Loucy (cell line): ENCODE data around the gene AHNAK.

ENCODE experiments used
- H2AFZ ChIP-seq: fragments of 200-600 bp; sonication (generic); 2 replicates; pipeline ENCODE4 v1.6.0; 2016; ENCODE audit warnings: antibody characterized with exemption, mild to moderate bottlenecking, low read length, moderate library complexity
- H3F3A ChIP-seq: fragments of 200-600 bp; 2 replicates; pipeline ENCODE4 v1.6.0; 2016; ENCODE audit warnings: antibody characterized with exemption, low read depth, mild to moderate bottlenecking
- H3K27me3 ChIP-seq: fragments of 200-600 bp; sonication (generic); 2 replicates; pipeline ENCODE4 v1.6.1; 2014; ENCODE audit warnings: low read length, mild to moderate bottlenecking; ENCODE audit not compliant: insufficient read depth, poor library complexity, severe bottlenecking
- H3K36me3 ChIP-seq: fragments of 200-600 bp; sonication (generic); 2 replicates; pipeline ENCODE4 v1.6.1; 2016; ENCODE audit warnings: low read length; ENCODE audit not compliant: insufficient read depth
- H3K4me1 ChIP-seq: fragments of 200-600 bp; sonication (generic); 2 replicates; pipeline ENCODE4 v1.5.1; 2014; ENCODE audit warnings: low read length, mild to moderate bottlenecking; ENCODE audit not compliant: insufficient read depth, poor library complexity, severe bottlenecking
- H3K4me2 ChIP-seq: fragments of 200-600 bp; sonication (generic); 2 replicates; pipeline ENCODE4 v1.6.0; 2014; ENCODE audit warnings: antibody characterized with exemption, low read length, low read depth, mild to moderate bottlenecking; ENCODE audit not compliant: poor library complexity, severe bottlenecking
- H3K4me3 ChIP-seq: fragments of 200-600 bp; sonication (generic); 2 replicates; pipeline ENCODE4 v1.5.1; 2014; ENCODE audit warnings: low read length, mild to moderate bottlenecking, mixed read lengths; ENCODE audit not compliant: poor library complexity, severe bottlenecking
- H3K79me2 ChIP-seq: fragments of 200-600 bp; sonication (generic); 2 replicates; pipeline ENCODE4 v1.6.1; 2014; ENCODE audit warnings: low read length; ENCODE audit not compliant: insufficient read depth
- H3K9ac ChIP-seq: fragments of 200-600 bp; sonication (generic); 2 replicates; pipeline ENCODE4 v1.6.0; 2014; ENCODE audit warnings: mild to moderate bottlenecking, low read depth, low read length, moderate library complexity; ENCODE audit not compliant: poor library complexity, severe bottlenecking
- H3K9me2 ChIP-seq: fragments of 200-600 bp; sonication (generic); replicated peaks from 2 replicates; pipeline ENCODE4 v1.6.1; 2016; ENCODE audit warnings: low read depth, low read length, mixed read lengths
- H3K9me3 ChIP-seq: fragments of 200-600 bp; sonication (generic); 2 replicates; pipeline ENCODE4 v1.6.1; 2014; ENCODE audit warnings: mild to moderate bottlenecking, antibody characterized with exemption, low read length, low read depth; ENCODE audit not compliant: insufficient read depth
- H4K20me1 ChIP-seq: fragments of 200-600 bp; sonication (generic); 2 replicates; pipeline ENCODE4 v1.6.0; 2014; ENCODE audit warnings: antibody characterized with exemption, low read length, mild to moderate bottlenecking; ENCODE audit not compliant: insufficient read depth, poor library complexity, severe bottlenecking
- EZH2phosphoT487 ChIP-seq: fragments of 200-600 bp; IDR thresholded peaks from 2 replicates; pipeline ENCODE4 v1.6.1; 2018; ENCODE audit warnings: antibody characterized with exemption, mild to moderate bottlenecking, moderate library complexity, borderline replicate concordance
- TF ChIP-seq, protein P1 (sequence below): fragments of 200-600 bp; sonication (generic); conservative IDR thresholded peaks from 2 replicates; pipeline ENCODE4 v1.5.1; 2014; ENCODE audit warnings: mild to moderate bottlenecking, antibody characterized with exemption, low read length

AHNAK gene

GRCh38 chr11:62508336-62509058 lies 38.1 kb downstream of the AHNAK start:
- H3K27me3 ChIP-seq, result no peaks in the 10 kb centered on the region
- no peak overlapping the region for H3K9ac ChIP-seq
- no peaks in the 10 kb centered on the region for H4K20me1 ChIP-seq
- no peak overlapping the region for H3K4me2 ChIP-seq
- no peaks in the 10 kb centered on the region for H3K36me3 ChIP-seq
- TF ChIP-seq, protein P1, sequence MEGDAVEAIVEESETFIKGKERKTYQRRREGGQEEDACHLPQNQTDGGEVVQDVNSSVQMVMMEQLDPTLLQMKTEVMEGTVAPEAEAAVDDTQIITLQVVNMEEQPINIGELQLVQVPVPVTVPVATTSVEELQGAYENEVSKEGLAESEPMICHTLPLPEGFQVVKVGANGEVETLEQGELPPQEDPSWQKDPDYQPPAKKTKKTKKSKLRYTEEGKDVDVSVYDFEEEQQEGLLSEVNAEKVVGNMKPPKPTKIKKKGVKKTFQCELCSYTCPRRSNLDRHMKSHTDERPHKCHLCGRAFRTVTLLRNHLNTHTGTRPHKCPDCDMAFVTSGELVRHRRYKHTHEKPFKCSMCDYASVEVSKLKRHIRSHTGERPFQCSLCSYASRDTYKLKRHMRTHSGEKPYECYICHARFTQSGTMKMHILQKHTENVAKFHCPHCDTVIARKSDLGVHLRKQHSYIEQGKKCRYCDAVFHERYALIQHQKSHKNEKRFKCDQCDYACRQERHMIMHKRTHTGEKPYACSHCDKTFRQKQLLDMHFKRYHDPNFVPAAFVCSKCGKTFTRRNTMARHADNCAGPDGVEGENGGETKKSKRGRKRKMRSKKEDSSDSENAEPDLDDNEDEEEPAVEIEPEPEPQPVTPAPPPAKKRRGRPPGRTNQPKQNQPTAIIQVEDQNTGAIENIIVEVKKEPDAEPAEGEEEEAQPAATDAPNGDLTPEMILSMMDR, result no peak
- TF ChIP-seq EZH2phosphoT487, result no peak
- no peaks in the 10 kb centered on the region for H3K79me2 ChIP-seq
- no peaks in the 10 kb centered on the region for H3K4me1 ChIP-seq
- H3K4me3 ChIP-seq, result no peak overlapping the region
- no peaks in the 10 kb centered on the region for H3K9me2 ChIP-seq
- no peaks in the 10 kb centered on the region for H3F3A ChIP-seq
- H2AFZ ChIP-seq, result no peak overlapping the region
- no peaks in the 10 kb centered on the region for H3K9me3 ChIP-seq

DNA sequence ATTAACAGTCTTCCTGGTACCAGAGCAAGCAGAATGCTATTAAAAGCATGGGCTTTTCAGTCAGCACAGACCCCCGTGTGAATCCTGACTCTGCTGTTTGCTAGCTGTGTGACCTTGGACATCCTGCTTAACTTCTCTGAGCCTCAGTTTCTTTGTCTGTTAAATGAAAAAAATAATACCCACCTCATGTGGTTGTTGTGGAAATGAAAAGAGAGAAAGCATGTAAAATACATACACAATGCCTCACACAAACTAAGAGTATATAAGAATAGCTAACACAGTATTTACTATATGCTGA lies 39.5 kb downstream of the AHNAK start:
- H3K79me2 ChIP-seq, result no peaks in the 10 kb centered on the region
- no peak overlapping the region for H3K4me2 ChIP-seq
- no peaks in the 10 kb centered on the region for H3F3A ChIP-seq
- no peak for TF ChIP-seq EZH2phosphoT487
- TF ChIP-seq, protein P1, result no peak
- no peaks in the 10 kb centered on the region for H3K9me2 ChIP-seq
- no peak overlapping the region for H3K4me3 ChIP-seq
- H3K27me3 ChIP-seq, result no peaks in the 10 kb centered on the region
- H3K4me1 ChIP-seq, result no peaks in the 10 kb centered on the region
- H3K36me3 ChIP-seq, result no peaks in the 10 kb centered on the region
- no peak overlapping the region for H2AFZ ChIP-seq
- no peaks in the 10 kb centered on the region for H3K9me3 ChIP-seq
- no peaks in the 10 kb centered on the region for H4K20me1 ChIP-seq
- no peak overlapping the region for H3K9ac ChIP-seq

DNA sequence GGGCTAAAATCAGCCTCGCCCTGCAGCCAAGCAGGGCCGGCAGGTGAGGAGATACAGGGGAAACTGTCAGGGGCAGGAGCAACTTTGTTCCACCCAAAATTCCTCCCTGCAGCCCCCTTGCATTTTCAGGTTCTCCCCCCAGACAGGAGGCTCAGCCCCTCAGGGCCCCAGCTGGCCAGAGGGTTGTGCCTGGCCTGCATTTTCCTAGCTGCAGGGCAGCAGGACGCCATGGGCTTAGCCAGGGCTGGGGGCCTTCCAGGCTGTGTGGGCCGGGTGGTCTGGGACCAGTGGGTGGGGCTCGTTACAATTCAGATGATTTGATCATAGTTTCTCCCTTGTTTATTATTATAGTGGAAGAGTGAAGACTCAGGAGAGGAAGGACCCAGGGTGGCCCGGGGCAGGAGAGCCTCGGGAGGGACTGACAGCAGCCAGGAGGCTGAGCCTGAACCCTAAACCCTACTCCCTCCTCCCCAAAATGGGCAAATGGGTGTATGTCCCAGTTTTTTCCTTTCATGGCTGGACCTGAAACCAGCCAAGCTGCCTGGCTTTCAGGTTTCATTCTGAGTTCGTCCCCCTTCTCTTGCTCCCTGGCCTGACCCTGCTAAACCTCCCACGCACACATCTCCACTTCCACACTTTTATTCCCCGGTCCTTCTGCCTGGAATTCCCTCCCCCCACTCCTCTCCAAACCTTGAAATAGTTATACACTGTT lies 40.0 kb downstream of the AHNAK start:
- no peak overlapping the region for H3K9ac ChIP-seq
- no peaks in the 10 kb centered on the region for H3K27me3 ChIP-seq
- no peaks in the 10 kb centered on the region for H3K9me3 ChIP-seq
- H2AFZ ChIP-seq, result no peak overlapping the region
- H3F3A ChIP-seq, result no peaks in the 10 kb centered on the region
- H3K9me2 ChIP-seq, result no peaks in the 10 kb centered on the region
- no peaks in the 10 kb centered on the region for H4K20me1 ChIP-seq
- no peak overlapping the region for H3K4me2 ChIP-seq
- H3K36me3 ChIP-seq, result no peaks in the 10 kb centered on the region
- H3K4me3 ChIP-seq, result no peak overlapping the region
- H3K79me2 ChIP-seq, result no peaks in the 10 kb centered on the region
- no peaks in the 10 kb centered on the region for H3K4me1 ChIP-seq
- TF ChIP-seq, protein P1, result no peak
- no peak for TF ChIP-seq EZH2phosphoT487
